GM12874 (cell line): ENCODE results near the gene KIR2DL3.

ENCODE experiments used
- CTCF ChIP-seq: IDR thresholded peaks from 2 replicates; pipeline ENCODE4 v1.5.1; 2011; ENCODE audit warnings: low read depth, mild to moderate bottlenecking, control low read depth, low read length, moderate library complexity; ENCODE audit not compliant: insufficient read depth

KIR2DL3 gene

GRCh38 chr19:54791476-54791875, 53.2 kb downstream of the KIR2DL3 start:
- no peak for TF ChIP-seq CTCF

GRCh38 chr19:54792814-54793213, 54.5 kb downstream of the KIR2DL3 start:
- no peak for TF ChIP-seq CTCF

- TF ChIP-seq CTCF, result no peak
Observed at GRCh38 chr19:54795758-54796157, 57.4 kb downstream of the KIR2DL3 start.
